HK-2 (cell line): ENCODE results near the gene CRTAC1.

Experiments used
- DNase-seq: peaks from one replicate; pipeline ENCODE4 v3.0.0-alpha.2; 2018; ENCODE audit not compliant: unreplicated experiment

CRTAC1 gene, protein sequence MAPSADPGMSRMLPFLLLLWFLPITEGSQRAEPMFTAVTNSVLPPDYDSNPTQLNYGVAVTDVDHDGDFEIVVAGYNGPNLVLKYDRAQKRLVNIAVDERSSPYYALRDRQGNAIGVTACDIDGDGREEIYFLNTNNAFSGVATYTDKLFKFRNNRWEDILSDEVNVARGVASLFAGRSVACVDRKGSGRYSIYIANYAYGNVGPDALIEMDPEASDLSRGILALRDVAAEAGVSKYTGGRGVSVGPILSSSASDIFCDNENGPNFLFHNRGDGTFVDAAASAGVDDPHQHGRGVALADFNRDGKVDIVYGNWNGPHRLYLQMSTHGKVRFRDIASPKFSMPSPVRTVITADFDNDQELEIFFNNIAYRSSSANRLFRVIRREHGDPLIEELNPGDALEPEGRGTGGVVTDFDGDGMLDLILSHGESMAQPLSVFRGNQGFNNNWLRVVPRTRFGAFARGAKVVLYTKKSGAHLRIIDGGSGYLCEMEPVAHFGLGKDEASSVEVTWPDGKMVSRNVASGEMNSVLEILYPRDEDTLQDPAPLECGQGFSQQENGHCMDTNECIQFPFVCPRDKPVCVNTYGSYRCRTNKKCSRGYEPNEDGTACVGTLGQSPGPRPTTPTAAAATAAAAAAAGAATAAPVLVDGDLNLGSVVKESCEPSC

GRCh38 chr10:98030093-98030821, at the start of gene CRTAC1:
Gene CRTAC1 (minus strand): TSS chr10:98030621. CDS start chr10:98030472, 149 bp downstream.
- DNase-seq: peak; percentile 84

GRCh38 chr10:98078774-98079173, 48.4 kb upstream of the CRTAC1 start:
- DNase-seq: no peak

GRCh38 chr10:98077223-98077622, 46.8 kb upstream of the CRTAC1 start:
- DNase-seq: no peak

DNA sequence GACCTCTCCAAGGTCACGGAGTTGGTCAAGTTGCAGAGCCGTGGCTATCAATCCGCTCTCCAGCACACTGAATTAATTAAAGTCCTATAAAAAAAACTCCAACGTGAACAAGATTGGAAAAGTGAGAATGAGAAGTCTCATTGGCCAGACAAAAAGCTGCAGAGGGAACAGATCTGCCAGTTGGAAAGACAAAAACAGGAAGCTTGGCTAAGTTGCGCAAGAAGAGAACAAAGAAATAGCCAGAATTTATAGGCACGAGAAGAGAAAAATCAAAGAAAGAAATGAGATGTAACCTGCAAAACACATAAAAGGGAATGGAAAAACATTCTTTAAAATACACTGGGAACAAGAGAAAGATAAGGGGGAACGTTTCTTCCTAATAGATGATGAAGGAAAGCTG, 45.7 kb upstream of the CRTAC1 start:
- DNase-seq: no peak

DNA sequence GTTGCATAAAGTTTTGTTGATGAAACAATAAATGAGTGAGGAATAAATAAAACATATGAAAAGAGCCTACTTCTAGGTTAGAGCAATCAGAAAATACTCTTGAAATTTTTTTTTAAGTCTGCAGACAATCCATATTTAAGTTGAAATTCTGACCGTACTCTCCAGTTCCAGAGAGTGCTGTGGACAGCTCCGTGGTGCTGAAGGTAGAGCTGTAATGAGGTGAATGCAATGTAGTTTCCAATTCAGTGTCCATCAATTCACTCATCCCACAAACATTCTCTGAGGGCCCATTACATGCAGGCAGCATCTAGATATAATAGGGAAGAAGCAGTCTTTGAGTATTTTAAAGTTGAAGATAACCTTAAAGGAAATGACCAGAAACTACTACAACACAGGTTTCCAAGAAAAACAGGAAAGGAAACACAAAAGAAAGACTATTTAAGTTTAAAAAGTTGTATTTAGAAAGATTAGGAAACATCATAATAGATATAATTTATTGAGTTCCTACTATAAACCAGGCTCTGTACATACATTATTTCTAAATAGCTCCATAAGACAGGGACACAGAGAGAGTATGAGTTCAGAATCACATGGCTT, 44.0 kb upstream of the CRTAC1 start:
- DNase-seq: no peak

- no peak for DNase-seq
Observed at GRCh38 chr10:98067165-98067564, 36.7 kb upstream of the CRTAC1 start.

DNA sequence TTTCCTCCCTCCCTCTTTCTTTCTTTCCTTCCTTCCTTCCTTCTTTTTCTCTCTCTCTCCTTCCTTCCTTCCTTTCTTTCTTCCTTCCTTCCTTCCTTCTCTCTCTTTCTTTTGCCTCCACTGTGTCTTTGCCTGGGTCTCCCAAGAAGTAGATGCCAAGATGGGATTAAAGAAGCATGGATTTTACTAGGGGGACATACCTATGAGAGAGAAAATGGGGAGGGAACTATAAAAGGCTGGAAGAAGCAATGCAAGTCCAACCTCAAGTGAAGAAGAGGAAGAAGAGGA, 33.3 kb upstream of the CRTAC1 start:
- DNase-seq: no peak

DNA sequence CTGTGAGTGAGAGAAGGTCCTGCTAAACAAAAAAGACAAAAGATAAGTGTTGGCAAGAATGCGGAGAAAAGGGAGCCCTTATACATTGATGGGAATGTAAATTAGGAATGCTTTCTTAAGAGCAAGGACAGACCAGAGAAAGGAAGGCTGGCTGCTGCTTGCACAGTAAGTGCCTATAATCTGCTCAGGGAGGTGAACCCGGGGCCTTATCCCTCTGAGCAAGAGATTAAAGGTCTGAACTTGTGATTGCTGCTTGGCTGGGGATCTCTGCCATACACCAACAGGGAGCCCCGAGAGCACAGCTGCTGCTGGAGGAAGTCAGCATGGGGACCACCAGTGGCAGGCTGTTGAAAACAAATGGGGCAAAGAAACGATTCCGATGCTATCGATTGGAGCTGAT, 32.0 kb upstream of the CRTAC1 start:
- no peak for DNase-seq

- no peak for DNase-seq
Observed at GRCh38 chr10:98060079-98060478, 29.7 kb upstream of the CRTAC1 start.

GRCh38 chr10:98058295-98058694, 27.9 kb upstream of the CRTAC1 start:
- DNase-seq: no peak

DNA sequence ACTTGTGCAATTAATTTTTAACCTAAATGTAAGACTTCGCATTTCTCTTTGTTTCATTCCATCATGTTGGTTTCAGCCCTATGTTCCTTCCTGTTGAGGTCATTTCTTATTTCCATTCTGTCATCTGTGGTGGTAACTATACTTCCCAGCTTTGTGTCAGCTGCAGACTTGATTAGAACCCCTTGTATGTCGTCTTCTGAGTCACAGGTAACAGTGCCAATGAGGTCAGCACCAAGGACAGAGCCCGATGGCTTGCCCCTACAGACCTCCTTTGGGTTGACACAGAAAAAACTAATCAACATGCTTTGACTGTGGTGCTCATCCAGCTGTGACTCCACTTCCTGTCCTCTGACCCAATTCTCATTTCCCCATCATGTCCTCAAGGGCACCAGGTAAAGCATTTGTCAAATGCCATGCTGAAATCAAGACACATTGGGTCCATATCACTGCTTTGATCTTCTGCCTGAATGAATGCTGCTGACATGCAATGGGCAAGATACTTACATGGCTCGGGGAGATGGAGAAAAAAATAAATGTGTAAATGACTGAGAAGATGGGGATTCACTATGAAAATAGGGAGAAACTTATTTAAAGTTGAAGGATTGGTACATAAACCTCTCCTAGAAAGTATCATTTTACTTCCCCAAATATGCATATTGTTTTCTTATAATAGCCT, 25.6 kb upstream of the CRTAC1 start:
- DNase-seq: no peak

DNA sequence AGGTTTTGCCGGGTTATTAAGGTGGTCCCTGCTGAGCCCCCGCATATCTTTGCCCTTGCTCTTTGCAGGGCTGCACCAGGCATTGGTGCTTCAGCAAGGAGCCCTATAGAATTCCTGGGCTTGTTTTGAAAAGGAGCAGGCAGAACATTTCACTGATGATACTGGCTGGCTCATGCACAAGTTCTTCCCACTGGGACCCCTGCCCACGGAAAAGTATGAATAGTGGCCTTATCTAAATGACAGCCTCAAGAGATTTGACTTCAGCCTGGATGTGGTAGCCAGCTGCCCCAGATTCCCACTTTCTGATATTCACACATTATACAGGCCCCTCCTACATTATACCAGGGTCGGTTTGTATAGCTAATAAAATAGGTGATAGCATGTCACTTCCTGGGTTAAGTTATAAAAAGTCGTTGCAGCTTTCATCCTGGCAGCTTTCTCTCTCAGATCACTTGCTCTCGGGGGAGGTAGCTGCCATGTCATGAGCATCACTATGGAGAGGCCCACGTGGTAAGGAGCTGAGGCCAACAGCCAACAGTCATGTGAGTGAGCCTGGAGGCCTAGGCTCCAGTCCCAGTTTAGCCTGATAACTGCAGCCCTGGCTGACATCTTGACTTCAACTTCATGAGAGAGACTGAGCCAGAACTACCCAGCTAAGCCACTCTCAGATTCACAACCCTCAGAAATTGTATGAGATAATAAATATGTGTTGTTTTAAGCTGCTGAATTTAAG, 16.8 kb upstream of the CRTAC1 start:
- no peak for DNase-seq

DNA sequence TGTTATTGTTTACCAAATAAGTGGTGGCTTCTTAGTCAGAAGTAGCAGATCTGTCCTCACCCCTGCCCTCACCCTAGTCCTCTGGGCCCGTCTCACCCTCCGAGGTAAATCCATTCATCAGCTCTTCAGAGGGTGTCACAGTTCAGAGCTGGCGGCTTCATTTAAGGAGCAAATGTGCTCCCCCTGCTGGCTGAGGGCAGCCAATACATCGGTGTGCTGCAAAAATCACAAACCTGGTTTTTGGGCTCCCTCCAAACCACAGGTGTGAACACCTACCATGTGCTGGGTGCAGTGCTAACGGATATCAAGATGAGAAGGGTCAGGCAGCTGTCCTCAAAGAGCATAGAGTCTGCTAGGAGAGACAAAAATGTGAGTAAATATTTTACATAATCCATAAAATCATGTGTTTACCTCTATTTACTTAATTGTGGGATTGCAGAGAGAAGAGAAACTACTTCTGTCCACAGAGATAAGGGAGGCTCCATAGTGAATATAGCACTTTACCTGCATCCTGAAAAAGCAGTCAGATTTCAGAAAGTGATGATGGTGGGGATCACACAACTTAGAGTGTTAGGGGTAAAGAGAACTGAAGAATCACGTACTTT, 15.5 kb upstream of the CRTAC1 start:
- DNase-seq: peak; percentile 66

DNA sequence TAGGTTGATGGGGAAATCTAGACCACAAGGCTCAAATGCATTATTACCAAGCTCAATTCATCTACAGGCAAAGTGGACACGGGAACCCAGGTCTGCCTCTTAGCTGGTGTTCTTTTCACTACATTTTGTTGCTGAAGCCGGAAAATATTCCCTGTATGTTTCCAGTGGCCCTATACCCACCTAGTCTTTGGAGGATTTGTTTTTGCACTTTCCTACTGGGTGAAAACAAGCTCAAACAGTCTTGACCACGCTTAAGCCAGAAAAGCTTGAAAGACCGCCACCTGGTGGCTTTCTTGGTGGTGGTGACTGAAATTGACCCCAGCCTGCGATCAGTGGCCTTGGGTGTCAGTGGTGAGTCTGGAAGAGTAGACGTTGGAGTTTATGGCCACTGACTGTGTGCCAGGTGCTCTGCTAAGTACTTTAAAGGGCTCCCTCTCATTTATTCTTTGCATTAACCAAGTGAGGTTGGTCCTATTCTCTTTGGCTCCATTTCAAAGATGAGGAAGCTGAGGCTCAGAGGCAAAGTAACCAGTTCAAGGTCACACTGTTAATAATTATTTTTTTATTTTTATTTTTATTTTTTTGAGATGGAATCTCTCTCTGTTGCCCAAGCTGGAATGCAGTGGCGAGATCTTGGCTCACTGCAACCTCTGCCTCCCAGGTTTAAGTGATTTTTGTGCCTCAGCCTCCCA, 11.1 kb upstream of the CRTAC1 start:
- DNase-seq: peak; percentile 75

DNA sequence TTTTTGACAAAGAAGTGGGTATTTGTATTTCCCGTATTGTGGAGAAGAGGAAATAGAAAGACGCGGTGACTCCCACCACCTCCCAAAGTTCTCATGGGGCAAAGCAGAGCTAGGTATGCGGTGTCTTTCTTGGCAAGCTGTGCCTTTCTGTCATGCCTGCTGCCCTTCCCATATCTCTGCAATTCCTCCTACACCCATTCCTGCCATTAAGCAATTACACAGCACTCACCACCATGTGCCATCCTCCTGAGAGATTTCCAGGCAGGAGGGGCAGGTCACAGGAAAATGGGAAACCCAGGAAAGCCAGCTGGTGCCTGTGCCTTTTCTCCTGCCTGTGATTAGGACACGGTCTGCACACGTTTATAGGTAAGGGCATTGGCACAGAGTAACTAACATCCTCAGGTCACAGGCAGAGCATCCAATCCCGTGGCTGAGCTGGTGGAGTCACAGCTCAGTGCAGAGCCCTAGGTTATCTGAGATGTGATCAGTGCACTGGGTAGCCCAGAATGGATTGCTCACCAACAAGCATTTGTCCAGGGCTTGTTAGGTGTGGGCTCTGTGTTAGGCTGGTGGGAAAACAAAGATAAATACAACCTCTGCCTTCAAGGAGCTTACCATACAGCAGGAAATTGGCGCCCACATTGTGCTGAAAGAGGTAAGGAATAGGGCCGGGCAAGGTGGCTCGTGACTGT, 9.4 kb upstream of the CRTAC1 start:
- DNase-seq: no peak

- DNase-seq: no peak
Observed at GRCh38 chr10:98038288-98038687, 7.9 kb upstream of the CRTAC1 start.

GRCh38 chr10:98035599-98035998, 5.2 kb upstream of the CRTAC1 start:
- DNase-seq: no peak

DNA sequence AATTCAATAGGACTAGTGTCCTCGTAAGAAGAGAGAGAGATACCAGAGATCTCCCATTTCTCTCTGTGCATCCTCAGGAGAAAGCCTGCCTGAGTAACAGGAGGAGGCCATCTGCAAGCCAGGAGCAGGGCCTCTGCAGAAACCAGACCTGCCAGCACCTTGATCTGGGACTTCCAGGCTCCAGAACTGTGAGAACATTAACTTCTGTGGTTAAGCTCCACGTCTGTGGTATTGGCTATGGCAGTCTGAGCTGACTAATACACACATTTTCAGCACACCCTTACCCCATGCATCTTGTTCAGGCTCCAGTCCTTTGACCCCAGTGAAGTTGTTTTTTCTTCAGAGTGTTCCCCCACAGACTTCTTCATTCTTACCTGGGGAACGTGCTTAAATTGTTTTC, 3.1 kb upstream of the CRTAC1 start:
- DNase-seq: peak; percentile 67

GRCh38 chr10:98031440-98031839, 1.0 kb upstream of the CRTAC1 start:
- no peak for DNase-seq

GRCh38 chr10:98030991-98031431, 590 bp upstream of the CRTAC1 start:
- DNase-seq: no peak
